CD4-positive, alpha-beta T cell treated with Interleukin-6 at 100 ng/mL for 8 hours (primary cell): ENCODE data around the gene MYZAP.
A peak's percentile ranks its signal among the peaks of the same experiment; 100 is the strongest.

Experiments
- DNase-seq: peaks from one replicate; pipeline ENCODE4 v3.0.0-alpha.2; 2020; ENCODE audit warnings: mixed read lengths, low spot score

The MYZAP gene

DNA sequence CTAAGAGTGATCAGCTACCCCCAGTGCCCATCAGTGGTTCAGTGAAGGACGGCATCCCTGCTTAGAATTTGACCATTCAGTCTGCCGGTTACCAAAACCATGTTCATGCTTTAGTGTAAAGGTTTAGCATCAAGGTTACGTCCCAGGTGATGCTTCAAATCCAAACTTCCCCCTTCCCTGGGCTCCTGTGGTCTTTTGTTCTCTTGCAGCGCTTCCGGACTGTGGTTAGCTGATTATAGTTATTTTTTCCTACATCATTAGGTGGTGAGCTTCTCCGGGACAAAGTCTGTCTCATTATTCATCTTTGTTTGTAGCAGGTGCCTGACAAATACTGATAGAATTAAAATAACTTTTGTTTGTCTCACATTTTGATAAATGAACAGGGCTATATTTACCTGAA, 28.3 kb upstream of the MYZAP start:
- peak; percentile 10 for DNase-seq

DNA sequence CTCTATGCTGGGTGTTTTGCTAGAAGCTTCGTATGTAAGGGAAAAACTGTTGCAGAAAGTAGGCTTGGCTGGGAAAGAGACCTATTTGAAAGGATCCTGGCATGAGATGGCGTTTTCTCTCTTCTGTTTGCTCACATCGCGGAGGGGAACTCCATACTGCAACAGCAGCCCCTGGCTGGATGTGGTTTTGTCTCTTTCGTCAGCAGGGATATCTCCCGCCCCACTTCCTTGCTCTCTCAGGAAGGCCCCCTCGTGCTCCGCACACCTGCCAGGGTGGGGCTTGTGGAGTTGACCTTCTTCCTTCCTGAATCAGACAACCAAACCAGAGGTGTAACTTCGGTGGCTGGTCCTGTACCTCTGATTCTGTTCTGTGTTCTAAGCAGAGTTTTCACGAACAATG, 26.4 kb upstream of the MYZAP start:
- peak; percentile 52 for DNase-seq

DNA sequence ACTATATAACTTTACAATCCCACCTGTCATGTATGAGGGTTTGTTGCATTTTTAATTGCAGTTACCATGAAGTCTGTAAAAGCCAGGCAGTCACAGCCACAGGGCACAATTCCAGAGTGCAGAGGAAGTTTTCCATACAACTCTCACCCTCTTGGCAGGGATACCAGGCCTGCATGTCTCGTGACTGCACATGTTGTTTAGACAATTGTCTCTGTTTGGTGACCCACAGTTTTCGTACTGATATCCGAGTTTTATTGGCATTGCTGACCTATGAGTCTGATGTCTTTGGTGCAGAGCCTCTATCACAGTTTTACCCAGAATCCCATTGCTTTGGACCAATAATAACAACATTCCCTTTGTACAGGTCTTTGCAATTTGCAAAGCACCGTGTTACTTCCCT, 24.9 kb upstream of the MYZAP start:
- no peak for DNase-seq

DNA sequence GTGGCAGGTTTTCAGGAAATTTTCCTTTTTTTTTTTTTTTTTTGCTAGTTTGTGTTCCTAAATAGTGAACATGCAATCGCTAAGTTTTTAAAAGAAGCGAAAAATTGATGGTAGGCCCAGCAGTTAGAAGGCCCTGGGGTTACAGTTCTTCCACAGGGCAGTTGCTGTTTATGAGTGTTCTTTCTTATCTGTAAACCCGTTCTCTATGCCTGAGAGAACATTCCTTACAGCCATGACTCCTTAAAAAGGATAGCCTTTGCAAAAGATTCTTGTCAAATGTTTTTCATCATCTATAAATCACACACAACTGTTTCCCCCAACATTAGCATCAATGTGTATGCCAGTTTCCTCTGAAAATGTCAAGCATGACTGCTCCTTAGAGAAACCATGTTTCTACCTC, 23.8 kb upstream of the MYZAP start:
- DNase-seq, result no peak

DNA sequence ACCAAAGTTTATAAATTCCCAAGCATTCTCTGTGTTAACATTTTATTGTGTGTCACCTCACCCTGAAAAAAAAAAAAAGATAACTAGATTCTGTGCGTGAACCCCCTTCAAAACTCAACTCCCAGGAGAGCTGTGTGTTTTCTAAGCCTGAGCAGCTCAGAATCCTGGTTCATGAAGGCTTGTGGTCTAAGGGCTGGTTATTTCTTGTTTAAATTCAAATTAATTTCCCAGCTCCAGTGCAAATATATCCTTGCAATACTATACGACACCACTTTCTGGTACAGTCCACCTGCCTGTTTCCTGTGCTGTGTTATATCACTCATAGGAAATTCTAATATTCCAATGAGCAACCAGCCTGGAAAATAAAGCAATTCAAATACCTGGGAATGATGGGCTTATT, 23.4 kb upstream of the MYZAP start:
- no peak for DNase-seq

DNA sequence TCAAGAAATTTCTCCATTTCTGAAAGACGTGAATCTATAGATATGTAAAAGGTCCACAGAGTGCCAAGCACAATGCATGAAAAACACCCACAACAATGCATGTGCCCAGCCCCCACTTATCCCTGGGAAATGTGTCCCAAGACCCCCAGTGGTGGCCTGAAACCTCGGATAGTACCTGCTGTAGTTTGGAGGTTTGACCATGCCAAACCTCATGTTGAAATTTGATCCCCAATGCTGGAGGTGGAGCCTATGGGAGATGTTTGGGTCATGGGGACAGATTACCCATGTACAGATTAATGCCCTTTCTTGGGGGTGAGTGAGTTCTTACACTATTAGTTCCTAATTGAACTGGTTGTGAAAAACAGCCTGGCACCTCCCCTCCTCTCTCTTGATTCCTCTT, 21.4 kb upstream of the MYZAP start:
- DNase-seq, result no peak

DNA sequence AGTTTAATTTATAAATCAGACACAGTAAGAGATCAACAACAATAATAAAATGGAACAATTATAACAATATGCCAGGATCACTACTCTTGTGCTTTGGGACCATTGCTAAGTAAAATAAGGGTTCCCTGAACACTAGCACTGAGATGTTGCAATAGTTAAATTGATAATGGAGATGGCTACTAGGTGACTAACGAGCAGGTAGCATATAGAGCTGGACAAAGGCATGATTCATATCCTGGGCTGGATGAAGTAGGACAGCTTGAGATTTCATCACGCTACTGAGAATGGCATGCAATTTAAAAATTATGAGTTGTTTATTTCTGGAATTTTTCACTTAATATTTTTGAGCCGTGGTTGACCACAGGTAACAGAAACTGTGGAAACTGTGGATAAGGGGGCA, 20.7 kb upstream of the MYZAP start:
- no peak for DNase-seq

DNA sequence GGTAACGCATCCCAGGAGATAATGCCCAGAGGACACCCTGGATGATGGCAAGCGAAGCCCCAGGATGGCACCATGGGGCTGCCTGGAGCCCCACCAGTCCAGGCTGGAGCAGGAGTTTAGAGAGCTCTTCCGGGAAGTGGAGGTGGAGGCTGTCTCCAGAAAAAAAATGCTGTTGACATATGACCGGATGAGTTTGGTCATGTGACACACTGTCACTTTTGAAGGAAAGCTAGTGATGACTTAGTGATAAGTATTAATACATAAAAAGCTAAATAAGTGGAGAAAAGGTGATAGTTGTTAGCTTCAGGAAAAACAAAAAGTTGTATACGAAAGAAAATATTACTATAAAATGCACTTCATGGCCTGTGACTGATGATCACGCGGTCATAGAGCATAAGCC, 20.0 kb upstream of the MYZAP start:
- DNase-seq, result no peak

DNA sequence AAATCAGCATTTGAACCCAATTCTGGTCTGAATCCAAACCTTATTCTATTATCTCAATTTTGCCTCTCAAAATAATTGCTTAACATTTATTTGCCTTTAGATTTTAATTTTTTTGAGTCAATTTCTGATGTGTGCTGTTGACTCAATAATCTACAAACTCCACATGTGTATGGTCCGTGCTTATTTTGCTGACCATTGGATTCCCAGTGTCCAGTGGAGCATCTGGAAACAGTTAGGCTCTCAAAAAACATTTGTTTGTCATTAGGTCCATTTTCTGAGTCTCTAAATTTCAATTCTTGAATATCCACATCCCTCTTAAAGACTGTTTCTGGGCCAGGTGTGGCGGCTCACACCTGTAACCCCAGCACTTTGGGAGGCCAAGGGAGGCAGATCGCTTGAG, 19.2 kb upstream of the MYZAP start:
- no peak for DNase-seq

DNA sequence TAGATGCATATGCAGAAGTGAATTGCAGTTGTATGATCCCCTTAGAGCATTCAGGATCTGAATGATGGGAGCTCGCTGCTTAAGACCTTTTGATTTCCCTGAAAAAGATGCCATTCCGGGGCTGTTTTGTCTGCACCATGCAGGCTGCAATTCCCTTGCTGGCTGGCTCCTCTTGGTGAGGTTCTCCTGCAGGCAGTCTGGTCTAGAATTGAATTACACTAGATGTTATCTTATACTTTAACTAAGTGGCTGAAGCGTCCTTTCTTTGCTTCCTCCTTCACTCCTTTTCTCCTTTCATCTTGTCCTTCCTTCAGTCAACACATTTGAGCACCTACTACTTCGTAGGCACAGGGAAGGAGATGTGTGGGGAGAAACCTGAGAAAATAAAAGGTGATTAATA, 18.6 kb upstream of the MYZAP start:
- DNase-seq, result no peak

DNA sequence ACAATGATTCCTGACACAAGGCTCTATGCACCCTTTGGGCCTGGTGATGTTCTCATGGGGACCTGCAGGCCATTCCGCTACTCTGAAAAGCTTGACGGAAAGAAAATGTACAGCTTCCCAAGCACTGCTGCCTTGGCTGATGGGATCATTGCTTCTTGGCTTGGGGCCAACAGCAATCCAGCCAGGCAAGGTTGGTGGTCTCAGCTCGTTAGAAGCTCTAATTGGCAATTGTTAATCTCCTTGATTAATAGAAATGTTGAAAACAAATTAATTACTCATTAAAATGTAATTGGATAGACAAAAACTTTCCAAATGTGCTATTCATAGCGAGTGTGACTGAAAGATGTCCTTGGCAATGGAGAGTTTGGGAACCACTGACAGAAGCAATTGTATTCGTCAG, 16.3 kb upstream of the MYZAP start:
- DNase-seq, result no peak

DNA sequence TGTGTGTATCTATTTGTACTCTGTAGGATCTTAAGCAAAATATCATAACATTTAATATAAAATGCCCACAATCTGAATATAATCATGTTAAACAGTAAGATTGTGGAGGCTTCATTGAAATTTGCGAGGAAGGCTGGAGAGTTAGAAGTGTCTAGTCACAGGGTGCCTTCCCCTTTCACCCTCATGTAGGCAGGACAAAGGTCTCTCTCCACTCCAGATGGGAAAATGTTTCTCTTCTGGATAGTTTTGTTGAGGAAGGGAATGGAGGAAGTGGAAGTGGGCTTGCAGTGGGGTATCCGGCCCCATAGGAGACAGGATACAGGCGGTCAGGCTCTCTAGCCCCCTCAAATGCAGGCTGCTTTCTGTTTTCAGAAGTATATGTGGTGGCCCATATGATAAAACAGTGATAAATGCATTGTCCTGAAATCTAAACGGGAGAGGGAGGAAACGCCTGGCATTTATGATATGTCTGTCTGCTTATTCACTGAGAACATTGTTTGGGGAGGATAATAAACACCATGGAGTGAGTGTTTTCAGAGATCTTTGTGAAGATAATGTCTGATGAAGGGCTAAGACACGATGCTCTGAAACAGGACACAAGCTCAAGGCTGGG, 13.3 kb upstream of the MYZAP start:
- no peak for DNase-seq

DNA sequence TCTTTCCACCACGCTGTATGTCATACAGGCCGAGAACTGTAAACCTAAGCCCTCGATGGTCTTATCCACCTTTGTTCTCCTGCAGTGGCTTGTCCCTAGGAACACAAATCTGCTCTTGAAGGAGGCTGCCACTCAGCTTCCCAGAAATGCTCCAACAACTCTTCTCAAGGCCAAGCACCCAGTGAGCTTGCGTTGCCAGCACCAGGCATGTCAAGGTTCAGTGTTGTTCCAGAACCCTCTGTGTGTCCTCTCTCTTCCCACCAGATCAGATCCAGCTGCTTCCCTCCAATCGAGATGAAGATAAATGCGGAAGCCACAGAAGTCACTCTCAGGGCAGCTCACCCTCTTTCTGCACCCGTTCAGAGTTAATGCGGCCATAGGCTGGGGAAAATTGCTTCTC, 11.3 kb upstream of the MYZAP start:
- DNase-seq, result no peak

DNA sequence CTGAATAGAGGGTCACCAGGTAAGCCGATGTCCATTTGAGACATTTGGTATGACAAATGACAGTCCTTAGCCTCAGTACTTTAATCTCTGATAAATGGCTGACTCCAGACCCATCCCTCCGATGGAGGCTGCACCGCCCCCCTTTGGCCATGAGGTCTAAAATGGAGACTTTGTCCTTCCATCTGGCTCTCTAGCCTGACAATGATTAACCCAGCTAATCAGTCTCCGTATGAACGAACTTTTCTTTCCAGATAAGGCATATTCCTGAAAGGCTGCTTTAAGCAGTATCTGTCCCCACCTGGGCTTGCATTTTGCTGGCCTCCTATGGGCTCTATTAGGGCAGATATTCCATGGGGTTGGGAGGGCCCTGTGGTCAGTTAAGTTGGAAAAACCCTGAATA, 10.8 kb upstream of the MYZAP start:
- DNase-seq, result no peak

DNA sequence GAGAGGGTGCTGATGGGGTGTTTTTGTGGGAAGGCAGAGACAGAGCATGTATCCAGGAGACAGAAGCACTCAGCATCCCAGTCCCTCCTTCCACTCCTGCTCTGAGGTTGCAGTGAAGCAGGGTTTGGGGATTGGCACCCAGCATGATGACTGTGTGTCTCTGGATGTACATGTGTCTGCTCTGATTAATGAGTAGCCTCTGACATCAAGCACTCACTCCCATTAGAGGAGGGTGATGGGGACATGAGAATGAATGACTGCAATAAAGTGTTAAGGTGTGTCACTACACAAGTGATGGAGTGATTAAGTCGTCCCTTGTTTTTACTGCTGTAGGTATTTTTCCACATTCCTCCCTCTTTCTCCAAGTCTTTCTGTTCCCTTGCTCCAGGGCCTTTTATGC, 9.6 kb upstream of the MYZAP start:
- DNase-seq, result no peak

DNA sequence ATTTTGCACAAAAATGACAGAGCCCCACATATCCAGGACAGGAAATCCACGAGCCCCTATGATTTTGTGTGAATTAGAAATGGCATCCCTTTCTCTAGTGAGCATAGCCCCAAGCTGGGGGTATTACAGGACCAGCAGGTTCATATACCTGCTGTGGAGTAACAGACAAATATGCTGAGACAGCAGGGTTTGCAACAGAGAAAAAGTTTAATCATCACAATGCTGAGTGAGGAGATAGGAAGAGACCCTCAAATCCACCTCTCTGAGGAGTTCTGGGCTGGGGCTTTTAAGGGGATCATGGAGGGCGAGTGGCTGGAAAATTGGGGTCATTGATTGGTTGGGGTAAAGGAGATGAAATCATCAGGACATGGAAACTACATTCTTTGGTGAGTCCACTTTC, 8.4 kb upstream of the MYZAP start:
- no peak for DNase-seq

DNA sequence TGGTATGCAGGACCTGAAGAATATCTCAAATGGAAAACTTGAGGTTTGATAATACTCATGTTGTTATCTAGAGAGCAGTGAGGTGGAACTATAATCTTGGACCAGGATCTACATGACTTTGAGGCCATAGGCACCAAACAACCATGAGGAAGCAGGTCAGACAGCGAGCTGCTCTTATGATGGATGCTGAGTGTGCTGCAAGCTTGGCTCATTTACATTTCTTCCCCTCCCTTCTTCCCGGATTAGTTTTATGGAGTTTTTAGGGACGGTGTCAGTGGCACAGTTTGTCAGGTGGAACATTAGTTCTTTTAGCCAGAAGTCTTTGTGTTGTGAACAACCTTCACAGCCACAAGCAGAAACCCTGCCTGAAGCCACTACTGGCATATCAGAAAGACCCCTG, 8.0 kb upstream of the MYZAP start:
- no peak for DNase-seq

DNA sequence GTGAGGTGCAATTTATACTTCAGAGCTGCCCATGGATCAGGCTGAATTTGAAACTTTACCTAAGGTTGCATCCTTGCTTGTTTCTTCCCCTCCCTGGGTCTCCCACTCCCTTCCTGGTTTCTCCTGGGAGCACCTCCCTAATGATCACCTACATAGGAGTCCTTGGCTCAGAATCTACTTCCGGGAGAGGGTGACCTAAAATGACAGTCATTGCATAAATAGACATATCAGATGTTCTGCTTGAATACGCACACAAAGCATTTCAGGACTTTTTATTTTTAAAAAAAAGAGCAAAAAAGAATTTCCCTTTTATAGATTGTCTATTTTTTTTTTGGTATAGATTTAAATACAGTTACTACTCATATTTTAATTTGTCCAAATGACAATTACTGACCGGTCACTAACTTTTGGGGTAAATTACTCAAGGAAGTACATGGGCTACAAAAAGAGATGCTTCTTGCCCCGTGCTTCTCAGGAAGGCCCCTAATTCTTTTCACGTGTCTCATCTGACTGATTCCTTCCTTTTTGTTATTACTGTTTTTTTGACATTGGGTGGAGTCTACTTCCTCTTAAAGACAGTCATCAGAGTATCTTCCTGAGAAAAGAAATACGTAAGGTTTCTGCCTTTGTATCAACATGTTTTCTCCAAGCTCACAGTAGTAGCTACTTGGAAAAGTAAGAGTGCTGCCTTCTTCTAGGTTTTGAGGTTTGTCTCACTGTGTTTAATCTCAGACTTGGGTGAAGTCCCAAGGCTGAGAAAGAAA, 4.9 kb upstream of the MYZAP start:
- DNase-seq, result no peak

DNA sequence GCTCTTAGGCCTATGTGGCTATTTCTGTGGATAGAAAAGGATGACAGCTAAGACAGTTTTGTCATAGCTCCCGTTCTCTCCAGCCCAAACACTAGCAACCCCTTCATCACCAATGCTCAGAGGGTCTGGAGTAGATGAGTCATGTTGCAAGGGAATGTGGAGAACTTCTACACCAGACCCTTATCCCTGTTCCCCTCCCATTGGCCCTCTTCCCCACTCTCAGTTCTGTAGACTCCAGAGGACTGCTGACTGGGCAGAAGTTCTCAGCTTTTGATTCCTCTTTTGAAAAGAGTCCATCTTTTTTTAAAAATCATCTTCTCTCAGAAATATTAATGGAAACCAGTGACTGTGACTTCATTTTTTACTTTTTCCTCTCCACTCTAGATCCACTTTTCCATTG, 2.4 kb upstream of the MYZAP start:
- DNase-seq, result no peak

DNA sequence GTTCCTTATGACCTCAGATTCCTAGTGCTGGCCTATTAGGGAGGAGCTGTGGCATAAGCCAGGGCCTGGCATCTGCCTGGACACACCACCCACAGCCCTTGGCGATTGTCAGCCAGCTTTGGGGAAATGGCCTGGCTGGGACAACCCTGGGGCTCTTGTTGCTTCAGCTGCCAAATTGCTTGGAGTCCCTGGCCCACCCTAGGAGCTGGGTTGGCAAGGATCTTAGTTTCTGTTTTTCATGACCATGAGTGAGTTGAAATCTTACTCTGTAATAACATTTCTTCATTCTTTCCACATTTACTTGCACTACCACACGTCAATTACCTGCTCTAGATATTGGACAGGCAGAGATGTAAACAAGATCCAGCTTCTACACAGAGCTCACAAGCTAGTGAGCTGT, 1.9 kb upstream of the MYZAP start:
- DNase-seq, result no peak

DNA sequence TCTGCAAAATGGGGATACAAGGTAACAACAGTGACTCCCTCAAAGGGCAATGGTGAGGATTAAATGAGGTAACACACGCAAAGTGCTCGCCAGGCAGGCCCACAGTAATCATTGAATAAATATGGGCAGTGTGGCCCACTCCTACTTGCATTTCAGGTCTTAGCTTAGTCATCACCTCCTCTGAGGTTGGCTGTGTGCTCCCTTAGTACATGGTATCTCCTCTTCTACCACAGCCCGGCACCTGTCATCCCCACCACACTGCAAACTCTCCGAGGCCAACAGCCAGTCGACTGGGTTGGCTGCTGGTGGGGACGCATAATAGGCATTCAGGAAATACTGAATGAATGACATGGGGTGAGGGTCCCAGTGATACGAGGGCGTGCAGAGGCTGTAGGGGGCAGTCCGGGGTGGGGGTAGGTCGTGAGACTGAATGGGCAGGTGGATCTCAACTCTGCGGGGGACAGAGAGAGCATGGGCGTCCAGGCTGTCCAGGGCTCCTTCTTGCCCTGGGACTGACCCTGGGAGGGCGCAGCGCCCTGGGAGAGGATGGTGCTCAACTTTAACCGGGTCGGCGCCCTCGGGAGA, 375 bp upstream of the MYZAP start:
- no peak for DNase-seq

DNA sequence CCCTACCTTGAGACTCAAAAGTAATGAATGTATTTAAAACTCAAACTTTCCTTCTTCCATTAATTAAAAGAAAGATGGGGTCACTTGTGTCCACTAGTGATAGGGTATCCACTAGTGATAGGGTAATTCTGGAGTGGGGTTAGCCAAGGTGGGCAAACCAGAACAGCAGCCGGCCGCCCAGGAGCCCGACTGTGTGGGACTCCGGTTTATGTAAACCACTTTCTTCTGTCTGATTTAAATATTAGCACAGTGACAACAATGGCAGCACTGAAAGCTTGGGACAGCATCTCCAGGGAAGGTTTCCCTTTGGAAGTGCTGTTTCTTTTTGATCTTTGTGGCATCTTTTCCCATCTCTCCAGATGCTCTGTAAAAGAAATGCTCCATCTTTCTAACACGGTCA, 722 bp downstream of the MYZAP start:
- DNase-seq, result no peak

DNA sequence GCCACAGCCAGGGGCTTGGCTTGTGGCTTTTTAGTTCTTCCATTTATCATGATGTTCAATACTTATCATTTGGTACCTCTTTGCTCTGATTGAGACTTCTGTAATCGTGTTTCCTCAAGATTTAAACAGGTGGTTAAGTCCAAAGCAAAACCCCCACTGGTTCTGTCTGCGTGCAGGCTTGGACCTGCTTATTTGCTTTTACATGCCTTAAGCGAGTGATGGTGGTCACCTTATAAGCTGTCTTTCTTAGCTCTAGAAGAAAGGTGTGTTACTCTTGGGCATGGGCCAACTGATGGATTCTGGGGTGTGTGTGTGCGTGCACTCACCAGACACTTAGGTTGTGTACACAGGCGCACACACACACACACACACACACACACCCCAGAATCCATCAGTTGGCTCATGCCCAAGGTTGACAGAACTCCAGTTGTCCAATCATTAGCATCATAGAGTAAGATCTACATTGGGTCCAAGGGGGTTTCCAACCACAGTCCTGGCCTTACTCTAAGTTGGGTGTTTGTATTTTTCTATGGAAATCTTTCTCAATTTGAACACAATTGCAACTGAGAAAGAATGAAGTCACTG, 1.2 kb downstream of the MYZAP start:
- no peak for DNase-seq

DNA sequence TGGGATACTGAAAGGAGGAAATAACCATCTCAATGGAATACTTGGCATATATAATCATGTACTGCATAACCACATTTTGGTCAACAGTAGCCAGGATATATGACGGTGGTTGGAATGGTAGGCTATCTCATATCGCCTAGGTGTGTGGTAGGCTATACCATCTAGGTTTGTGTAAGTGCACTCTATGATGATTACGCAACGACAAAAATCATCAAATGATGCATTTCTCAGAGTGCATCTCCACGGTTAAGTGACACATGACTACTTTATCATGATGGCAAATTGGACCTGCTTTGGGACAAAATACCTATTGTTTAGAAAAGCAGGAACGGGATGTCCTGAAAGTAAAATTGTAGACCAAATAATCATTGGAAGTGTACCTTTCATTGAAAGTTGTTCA, 2.8 kb downstream of the MYZAP start:
- no peak for DNase-seq
